Kidney capillary endothelial cell (primary cell): ENCODE data around the gene PODXL.
A peak's percentile ranks its signal among the peaks of the same experiment; 100 is the strongest.

Experiments
- DNase-seq: peaks from one replicate; pipeline ENCODE4 v3.0.0-alpha.2; 2018; ENCODE audit warnings: low spot score

PODXL gene

DNA sequence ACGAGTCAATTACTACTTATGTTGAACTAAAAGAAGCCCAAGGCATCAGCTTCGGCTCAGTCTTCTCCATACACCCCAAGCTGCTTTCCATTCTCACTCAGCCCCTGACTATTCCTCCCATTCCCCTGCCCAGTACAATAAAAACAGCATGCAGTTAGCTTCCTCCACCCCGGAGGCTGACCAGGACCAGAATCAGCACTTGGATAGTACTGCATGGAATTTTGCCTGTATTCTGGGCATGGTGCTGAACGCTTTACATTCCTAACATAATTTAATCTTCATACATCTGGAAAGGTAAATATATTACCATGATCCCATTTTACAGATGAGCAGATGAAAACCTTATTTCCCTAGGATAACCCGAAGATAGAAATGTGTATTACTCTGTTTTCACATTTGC is 7.5 kb upstream of the PODXL start:
- DNase-seq = no peak

DNA sequence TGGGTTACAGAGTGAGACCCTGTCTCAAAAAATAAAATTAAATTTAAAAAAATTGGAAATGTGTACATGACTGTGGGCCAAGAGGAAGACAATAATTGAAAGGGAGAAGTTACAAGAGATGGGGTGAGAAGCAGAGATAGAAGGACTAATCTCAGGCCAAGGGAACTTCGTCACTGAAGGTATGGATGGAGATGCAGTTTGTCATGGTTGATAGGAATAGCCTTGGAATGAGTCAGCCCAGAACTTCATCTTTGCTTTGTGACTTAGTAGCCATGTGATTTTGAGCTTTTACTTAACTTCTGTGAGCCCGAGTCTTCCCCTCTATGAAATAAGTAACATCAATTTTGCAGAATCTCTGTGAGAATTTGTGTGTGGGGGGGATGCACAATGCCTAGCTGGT is 6.5 kb upstream of the PODXL start:
- no peak for DNase-seq

DNA sequence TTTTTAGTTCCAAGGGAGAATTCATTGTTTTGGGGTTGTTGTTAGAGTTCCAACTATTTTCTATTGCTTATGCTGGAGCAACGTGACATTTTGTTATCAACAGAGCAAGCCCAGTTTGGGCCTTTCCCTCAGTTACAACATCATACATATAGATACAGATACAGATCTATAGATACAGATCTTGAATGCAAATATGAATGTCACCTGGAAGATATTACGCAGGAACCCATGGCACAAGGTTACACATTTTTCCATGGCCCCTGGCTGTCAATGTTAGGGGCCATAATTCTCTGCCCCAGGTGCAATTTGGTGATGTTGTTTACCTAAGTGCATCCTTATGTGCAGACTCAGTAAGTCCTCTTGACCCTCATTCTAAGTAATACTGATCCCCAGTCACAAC is 3.6 kb upstream of the PODXL start:
- DNase-seq = no peak

DNA sequence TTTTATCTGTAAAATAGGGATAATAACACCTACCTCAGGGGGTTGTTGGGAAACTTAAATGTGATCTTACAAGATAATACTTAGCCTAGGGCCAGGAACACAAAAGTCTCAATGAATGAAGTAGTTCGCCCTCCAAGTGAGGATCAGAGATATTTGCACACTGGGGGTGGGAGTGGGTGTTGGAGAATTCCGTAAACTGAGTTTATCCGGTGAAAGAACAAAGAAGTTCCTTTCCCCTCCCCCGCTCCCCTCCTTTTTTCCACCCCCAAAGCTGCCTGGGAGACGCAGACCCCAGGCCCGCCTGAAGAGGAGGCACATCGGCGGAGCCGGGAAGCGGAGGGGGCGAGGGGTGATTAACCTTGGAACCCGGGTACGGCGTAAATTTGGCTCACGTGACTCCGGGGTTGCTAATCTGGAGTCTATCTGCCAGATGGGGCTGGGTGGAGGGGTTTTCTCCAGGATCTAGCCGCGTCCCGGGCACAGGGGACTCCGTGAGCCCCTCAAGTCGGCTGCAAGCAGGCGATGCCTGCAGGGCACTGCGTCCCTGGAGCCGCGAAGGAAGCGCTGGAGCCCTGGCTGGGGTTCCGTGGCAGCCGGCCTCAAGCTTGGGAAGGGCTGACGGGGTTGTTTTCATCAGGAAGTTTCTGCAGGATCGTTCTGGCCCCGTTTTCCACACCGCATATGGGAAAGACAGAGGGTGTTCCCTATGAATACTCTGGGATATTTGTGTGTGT is 1.4 kb upstream of the PODXL start:
- DNase-seq = peak; percentile 44

DNA sequence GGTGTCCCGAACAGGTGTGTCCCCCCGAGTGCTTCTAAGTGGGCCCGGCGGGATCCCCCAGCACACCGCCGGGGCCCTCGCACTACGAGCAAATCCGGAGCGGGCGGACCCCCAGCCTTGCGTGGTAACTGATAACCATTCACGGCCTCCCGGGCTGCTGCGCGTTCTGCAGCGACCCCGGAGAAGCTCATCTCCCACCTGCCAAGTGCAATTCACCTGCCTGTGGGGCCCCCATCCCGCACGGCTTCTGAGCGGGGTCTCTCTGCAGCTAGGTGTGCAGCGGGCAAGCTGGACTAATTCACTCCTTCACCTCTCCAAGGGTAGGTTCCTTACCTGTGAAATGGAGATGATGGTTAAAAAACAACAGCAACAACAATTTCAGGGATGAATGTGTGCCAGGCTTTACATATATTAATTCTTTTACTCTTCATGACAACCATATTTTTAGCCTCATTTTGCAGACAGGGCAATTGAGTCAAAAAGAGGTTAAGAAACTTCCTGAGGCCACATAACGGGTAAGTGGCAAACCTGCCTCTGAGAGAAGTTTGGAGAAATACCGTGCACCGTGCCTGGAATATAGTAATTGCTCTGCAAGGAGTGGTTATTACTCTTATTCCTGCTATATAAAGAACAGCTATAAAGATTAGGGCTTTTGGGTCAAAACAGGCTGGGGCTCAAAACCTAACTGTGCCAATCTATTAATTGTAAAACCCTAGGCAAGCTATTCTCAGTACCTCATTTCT is 652 bp upstream of the PODXL start:
- DNase-seq = peak; percentile 28

DNA sequence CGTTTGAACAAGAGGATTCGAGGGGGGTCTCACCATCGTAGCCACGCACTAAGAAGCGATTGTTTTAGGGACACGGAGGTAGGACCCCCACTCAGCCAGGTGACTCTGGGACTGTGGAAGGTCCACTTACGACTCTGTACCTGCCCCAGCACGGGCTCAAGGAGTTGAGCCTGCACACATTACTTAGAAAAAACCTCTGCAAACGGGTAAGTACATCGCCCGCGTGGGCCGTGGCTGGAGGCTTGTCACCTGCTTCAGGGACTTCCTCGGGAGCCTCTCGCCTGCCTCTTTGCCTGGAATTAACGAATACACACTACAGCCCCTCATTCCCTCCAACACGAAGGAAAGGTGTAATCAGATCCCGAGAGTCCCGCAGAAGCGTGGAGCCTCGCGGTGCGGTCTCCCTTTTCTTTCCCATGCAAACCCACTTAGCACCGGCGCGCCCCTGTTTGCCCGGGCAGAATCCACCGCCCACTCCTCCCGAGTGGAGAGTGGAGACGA is 826 bp downstream of the PODXL start:
- DNase-seq = peak; percentile 7

DNA sequence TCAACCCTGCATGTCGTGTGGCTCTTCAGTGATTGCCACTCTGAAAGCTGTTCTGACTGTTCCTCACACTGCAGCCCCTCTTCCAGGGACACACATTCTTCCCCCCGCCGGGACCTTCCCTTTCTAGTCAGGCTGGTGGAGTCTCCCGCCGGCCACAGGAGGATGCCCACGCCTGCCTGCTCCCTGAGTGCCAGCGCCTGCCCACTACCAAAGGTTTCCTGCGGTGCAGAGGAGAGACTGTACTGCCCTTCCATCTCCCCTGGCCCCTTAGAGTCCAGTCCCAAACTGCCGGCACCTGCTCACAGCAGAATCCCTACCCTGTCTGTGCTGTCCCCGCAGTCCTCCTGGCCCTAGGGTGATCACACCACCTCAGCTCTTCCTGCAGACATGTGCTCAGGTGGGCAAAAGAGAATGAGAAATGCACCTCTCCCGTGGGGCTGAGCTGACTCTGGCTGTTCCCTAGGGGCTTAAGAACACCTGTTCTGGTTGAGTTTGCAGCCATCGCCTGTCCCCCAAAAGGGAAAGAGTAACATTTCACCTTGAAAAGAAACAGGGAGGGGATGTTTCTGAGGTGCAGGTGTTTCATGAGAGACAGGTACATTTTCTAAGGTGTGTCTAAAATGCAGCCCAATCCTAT is 1.4 kb downstream of the PODXL start:
- DNase-seq = no peak

DNA sequence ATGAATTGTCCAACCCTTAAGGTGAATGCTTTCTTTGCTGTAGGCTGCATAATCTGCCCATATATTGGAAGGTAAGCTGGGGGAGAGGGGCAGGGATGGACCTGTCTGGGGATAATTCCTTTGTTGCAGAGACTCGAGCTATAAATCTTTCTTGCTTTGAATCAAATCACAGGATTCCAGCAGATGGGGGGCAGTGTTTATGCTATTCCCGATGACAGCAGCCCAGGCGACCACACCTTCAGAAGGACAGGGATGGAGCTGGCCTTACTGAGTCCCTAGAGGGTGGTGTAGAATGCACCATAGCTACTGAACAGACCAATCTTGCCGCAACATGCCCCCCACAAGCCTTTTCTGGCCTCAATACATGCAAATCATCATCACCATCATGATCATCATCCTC is 2.5 kb downstream of the PODXL start:
- no peak for DNase-seq

DNA sequence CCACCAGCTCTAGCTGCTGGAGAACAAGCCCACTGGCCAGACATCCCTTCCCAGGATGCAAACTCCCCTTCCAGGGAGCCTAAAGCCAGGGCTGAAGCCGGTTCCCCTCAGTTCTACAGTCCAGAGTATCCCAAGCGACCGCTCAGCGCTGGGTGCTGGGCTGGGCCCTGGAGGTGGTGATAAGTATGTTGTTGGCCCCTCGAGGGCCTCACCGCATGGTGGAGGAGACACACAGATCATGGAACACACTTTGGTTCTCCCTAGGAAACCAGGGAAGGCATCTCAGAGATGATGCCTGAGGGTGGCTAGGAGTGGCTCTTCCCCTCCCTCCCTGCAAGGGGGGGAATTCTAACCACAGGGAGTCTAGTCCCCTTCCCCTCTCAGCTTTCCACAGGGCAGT is 4.4 kb downstream of the PODXL start:
- DNase-seq = peak; percentile 45

DNA sequence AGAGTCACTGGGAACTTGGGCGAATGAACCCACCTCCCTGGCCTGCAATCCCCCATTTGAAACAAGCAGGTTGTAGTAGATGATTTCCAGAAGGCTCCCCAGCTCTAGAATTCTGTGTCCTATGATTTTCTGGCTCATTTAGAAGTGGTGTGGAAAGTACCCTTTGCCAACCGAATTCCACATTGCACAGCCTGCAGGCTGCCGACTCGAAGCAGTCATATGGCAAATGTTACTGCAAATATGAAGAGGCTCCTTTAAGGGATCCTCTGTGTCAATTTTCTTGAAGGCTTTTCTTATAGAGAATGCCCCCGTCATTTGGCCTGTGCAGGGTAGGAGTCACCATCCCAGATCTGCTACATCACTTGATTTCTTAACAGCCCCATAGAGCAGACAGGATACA is 5.6 kb downstream of the PODXL start:
- DNase-seq = peak; percentile 46

DNA sequence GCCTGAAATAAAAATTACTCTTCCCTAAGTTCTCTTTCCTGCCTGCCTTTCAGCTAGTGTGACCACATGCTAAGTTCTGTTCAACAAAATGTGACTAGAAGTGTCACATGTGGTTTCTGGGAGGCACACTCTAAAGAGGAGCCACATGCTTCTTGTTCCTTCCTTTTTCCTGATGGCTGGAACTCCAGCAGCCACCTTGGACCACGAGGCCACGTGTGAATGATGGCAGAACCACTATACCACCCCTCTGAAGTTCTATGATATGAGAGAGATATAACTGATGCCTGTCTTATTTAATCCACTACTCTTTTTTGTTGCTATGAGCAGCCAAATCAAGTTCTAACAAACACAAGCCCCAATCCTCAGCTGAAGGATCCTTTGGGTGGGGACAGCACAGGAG is 8.1 kb downstream of the PODXL start:
- no peak for DNase-seq

DNA sequence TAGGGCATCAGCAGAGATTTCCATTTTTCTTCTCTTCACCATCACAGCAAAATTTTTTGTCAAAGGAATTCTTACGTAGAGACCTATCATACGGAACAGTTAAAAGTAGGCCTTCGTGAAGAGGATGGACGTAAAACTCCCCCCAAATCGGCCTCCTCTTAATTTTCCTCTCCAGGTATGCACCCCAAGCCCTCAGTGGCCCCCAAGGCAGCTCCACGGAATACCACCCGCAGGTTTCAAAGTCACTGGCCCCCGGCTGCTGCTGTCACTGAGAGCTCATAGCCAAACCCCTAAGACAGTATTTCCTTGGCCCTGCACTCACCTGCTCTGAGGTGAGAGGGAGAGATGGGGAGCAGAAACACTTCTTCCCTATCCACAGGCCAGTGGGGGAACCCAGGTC is 8.8 kb downstream of the PODXL start:
- DNase-seq = peak; percentile 18

DNA sequence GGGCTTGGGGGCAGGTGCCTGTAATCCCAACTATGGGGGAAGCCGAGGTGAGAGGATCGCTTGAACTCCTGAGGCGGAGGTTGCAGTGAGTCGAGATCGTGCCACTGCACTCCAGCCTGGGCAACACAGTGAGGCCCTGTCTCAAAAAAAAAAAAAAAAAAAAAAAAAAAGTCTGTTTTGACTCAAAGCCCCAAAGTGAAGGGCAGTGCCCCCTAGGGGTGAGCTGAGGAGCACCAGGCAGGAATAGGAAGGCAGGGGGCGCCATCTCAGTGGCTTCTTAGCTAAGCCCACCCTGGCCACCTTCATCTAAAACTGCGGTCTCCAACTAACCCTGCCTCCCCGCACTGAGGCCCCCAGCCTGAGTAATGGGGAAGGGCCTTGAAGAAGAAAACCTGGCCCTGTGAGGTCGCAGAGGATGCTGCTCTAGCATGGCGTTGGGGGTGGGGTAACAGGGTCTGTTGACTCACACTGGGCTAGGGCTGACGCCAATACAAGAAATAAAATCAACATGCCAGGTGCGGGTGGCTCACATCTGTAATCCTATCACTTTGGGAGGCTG is 9.8 kb downstream of the PODXL start:
- peak; percentile 72 for DNase-seq

DNA sequence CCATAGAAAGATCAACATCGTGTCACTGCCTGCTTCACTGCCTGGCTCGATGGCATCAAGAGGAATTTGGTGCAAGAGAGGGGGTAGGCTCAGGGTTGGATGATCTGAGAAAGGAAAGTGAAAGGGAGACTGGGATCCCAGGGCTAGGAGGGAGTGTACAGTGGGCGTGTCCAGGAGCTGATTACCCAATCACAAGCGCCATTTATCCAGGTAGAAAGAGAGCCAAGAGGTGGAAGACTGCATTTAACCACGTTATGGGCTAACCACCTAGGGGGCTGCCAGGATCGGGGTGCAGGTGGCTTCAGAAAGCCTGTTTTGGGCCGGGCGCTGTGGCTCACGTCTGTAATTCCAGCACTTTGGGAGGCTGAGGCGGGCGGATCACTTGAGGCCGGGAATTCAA is 10.3 kb downstream of the PODXL start:
- peak; percentile 28 for DNase-seq

DNA sequence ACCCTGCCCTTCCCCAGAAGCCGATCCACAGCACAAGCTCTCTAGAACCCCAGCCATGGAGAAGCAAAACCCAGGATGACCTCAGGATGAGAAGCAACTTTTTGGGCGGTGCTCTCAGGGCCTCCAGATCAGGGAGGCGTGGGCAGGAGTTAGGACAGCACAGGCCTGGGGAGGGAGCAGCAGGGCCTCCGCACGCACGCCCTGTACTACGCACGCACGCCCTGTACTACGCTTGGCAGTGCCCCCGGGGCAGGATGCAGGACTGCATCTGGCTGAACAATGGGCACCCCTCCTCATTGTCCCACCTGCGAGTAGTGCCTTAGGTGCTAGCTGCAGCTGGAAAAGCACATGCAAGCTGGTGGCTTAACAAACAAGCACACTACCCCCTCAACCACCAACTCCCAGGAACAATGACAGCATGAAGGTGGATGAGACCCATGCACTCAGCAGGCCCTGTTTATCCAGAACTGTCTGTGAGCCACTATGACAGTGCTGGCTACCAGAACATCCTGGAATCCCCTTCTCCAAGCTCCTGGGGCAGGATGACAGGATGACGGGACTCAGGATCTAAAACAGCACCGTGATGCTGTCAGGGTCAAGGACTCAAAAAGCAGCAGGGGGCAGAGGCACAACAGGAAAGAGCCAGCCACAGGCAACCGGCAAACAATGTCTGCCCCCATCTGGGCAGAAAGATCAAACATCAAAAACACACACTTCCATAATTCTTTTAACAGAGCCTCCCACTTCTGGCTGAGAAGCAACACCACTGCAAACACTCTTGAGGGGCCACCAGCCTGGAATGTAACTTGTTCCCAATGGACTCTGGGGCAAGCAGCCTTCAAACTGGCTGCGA is 11.8 kb downstream of the PODXL start:
- peak; percentile 25 for DNase-seq

DNA sequence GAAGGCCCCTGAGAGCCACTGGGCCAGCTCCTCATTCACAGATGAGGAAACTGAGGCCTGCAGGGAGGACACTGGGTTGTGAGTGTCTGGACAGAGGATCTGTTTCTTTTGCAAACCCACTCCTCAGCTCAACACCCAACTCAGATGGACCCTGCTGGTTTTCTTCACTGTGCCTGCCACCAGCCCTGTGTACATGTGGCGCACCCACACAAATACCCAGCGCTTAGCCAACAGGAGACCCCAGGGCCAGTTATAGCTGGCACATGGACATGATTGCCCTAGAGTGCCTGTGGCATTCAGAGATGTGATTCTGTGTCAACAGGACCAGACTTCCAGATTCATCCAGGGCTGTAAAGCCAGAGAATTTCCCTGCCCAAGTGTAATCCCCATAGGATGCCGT is 12.4 kb downstream of the PODXL start:
- no peak for DNase-seq

DNA sequence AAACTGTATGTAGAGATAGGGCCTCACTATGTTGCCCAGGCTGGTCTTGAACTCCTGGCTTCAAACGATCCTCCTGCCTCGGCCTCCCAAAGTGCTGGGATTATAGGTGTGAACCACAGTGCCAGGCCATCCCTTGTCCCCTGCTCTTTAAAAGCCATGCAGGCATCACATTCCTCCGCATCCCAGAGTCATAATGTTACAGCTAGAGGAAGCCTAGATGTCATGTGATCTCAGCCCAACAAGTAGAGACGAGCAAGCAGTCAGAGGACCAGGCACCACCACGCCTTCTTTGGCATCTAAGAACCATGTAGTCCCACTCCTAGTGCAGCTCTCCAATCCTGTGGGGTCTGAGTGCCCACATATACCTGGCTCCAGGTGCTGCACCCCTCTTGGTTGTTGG is 13.1 kb downstream of the PODXL start:
- DNase-seq = no peak

DNA sequence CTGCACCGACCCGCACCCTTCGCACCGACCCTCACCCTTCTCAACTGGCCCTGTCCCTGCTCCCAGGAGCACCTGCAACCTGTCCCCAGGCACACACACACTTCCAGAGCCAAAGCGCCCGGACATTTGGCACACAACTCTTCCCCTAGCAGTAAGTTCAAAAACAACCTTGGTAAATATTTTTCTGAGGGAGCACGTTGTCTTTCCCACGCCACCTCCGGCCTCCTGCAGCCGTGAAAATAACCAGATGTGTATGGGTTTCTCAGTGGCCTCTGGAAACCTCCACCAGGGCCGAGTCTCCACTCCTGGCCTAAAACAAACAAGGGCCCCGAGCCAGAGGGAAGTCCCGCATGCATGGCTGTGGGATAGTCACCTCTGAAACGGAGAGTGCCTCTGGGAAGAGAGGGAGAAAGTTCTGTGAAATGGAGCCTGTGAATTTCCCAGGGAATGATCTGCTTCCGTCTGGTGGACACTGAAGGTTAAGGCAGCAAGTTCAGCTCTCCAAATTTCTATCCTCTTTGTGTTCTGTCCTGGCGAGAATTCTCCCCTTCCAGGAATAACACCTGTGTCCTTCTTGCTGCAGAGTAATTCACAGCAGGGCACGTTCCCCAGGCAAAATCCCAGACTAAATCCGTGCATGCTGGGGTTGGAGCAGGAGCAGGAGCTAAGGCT is 15.8 kb downstream of the PODXL start:
- no peak for DNase-seq

DNA sequence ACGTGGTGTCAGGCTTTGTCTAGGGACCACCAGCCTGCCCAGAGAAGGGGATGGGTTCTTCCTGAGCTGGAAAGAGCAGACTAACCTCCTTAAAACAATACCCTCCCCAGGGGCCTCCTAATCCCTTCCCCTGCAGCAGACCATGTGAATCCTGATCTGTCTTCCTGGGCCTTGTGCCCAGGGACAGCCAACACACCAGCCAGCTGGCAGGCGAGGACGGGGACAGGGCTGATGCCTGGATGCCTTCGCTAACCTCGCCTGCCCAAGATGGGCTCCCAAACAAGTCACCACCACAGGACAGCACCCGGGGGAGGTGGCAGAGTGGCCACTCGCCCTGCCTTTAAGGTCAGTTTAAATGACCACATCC is 17.6 kb downstream of the PODXL start:
- no peak for DNase-seq

DNA sequence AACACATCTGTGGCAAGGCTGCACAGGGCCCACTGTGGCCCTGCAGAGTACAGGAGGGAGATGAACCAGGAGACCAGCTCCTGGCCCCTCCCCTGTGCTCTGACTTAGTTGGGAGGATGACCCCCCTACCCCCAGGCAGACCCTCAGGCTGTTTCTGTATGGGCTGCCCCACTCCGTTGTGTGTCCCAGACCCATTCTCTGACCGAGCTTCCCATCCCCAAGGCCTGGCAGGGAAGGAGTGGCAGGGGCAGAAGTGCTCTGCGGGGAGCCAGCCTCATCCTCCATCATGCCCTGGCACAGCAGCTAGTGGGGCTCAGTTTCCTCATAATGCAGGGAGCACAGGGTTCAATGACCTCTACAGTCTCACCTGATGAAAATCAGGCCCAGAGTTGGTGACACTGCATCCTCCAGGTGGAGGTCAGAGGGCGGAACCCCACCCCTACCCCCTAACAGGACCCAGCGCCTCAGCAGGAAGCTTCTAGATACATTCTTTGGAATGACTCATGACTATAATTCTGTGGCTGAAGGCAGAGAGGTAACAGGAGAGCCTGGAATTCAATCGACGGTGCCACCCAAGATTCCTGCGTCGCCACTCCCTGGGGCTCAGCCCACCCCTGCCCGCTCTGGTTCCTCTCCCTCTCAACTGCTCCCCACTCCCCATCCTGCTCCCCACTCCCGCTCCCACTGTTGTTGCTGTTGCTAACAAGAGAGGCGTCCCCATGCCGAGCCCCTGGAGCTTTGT is 18.2 kb downstream of the PODXL start:
- DNase-seq = no peak

DNA sequence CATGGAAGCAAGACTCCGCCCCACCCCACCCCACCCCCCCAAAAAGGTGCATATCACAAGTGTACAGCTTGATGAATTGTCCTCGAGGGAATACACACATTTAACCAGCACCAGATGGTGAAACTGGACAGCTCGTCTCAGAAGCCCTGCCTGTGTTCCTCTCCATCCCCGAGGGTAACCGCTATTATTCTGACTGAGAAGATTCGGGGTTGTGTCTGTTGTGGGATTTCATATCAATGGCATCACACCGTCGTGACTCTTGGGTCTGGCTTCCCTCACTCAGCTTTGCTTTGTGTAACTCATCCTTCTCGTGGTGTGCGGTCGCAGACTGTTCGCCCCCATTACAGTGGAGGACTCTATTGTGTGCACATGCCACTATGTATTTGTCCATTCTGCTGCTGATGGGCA is 18.9 kb downstream of the PODXL start:
- no peak for DNase-seq
